GM18507 (cell line): ENCODE data around the gene MED22.
"Not testable (repeated sequence)": the region's sequence is repeated elsewhere in the genome, so short reads cannot be mapped to it uniquely, and the experiment has no call there.

Source experiments
- DNase-seq: peaks from one replicate; pipeline ENCODE4 v3.0.0; 2011; ENCODE audit warnings: low read depth; ENCODE audit not compliant: insufficient read length; ENCODE audit errors: extremely low spot score
- FAIRE-seq: peaks from 2 replicates; lab custom pipeline; 2011; peaks lifted over from hg19 to GRCh38; lab: Jason Lieb, UNC

The MED22 gene

DNA sequence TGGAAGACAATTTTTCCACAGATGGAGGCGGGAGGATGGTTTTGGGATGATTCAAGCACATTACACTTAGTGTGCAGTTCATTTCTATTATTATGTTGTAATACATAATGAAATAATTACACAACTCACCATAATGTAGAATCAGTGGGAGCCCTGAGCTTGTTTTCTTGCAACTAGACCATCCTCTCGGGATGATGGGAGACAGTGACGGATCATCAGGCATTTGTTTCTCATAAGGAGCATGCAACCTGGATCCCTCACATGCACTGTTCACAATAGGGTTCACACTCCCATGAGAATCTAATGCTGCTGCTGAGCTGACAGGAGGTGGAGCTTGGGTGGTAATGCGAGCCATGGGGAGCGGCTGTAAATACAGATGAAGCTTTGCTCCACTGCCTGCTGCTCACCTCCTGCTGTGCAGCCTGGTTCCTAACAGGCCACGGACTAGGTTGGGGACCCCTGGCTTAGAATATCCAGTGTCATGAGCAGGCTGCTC, 29.8 kb upstream of the MED22 start:
- DNase-seq: no peak
- no peak for FAIRE-seq

DNA sequence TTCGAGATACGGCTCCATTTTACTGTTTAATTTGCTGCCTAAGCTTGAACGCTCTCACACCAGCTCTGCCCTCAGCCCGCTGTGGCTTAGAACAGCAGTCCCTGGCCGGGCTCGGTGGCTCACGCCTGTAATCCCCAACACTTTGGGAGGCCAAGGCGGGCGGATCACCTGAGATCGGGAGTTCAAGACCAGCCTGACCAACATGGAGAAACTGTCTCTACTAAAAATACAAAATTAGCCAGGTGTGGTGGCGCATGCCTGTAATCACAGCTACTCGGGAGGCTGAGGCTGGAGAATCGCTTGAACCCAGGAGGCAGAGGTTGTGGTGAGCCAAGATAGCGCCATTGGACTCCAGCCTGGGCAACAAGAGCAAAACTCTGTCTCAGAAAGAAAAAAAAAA, 29.3 kb upstream of the MED22 start:
- not testable (repeated sequence) for FAIRE-seq, DNase-seq

DNA sequence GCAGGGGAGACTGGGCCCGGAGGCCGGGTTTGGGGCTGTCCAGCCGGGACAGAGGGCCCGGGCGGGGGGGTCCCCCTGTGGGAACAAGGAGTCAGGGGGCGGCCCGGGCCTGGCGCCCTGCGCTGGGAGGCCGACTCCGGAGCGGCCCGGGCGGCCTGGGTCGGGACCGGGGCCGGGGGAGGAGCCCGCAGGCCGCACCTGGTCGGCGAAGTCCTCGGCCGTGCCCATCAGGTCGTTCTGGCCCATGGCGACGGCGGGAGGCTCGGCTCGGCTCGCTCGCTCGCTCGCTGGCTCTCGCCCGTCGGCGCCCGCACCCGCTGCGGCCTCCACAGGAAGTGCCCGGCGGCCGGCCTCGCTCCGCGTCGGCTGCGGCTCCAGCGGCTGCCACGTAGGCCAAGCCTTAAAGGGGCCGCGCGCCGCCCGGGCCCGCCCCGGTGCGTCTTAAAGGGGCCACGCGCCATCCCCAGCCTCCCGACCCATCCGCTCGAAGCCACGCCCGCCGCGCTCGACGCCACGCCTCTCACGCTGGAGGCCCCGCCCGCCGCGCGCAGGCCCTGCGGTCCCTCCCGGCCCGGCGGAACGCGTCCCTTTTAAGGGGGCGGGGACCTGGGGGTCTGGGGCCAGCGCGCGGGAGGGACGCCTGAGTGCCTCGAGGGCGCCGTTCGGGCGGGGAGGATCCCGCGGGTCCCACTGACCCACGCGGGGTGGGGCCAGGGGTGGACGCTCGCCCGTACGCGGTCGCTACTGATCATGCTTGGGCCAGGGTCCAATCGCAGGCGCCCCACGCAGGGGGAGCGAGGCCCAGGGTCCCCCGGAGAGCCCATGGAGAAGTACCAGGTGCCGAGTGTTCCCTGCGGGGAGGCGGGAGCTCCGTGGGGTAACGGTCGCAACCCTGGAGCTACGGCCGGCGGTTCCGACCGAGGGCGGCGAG, 28.1 kb upstream of the MED22 start, which contains the start of the genes STKLD1 and SURF4:
Gene STKLD1 (plus strand): TSS at position 643 of the 931 bp plus-strand sequence. CDS start 108 bp downstream, at position 751.
Gene SURF4 (minus strand): TSS at position 337 of the 931 bp plus-strand sequence. CDS start 91 bp downstream, at position 246.
- peak; percentile 86 for FAIRE-seq

DNA sequence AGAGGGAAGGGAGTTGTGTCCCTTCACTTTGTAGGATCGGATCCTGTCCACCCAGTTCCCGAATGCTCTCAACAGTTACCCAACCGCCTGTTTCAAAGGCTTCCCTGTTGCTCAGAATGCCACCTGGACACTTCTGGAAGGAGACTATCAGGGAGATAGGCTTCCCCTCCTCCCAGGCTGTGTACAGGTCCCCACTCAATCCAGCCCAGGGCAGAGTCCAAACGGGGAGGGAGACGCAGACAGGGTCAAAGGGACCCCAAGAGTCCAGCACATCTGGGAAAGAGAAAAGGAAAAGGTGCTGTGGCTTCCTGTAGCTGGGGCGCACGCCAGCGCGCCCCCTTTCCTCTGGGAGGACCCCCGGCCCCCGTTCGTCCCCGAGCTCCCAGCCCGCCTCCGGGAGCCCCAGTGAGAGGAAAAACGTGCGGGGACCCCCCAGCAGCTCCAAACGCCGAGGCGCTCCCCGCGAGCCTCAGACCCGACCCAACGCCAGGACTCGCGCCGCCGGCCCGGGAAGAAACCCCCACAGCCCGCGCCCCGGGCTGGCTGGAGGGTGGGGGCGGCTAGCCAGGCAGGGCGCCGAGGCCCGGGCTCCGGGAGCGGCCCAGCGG, 27.3 kb upstream of the MED22 start:
- no peak for FAIRE-seq
- DNase-seq: no peak

More for the DNA sequence above, 28.1 kb upstream of the MED22 start, which contains the start of the genes STKLD1 and SURF4:
- DNase-seq: peak; percentile 100

DNA sequence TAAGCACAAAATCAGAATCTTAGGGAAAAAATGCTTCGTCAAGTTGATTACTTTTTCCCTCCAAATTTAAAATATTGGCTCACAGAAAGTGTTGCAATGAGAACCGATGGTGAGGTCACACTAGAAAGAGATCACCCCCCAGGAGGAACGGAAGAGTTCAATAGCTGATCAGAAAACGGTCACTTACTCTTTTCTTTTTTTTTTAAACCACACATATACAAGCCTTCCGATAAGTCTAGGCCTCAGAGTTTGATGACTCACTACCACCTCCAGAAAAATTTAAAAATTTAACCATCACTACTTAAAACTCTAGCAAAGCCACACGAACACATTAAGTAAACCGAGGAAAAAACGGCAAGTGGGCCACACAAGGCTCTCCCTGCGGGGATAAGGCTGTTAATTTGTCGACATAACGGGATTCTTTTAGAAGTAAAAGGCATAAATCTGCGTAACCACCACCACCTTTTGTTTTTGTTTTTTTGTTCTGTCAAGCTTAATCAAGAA, 26.7 kb upstream of the MED22 start:
- DNase-seq (no peak), FAIRE-seq (no peak)

DNA sequence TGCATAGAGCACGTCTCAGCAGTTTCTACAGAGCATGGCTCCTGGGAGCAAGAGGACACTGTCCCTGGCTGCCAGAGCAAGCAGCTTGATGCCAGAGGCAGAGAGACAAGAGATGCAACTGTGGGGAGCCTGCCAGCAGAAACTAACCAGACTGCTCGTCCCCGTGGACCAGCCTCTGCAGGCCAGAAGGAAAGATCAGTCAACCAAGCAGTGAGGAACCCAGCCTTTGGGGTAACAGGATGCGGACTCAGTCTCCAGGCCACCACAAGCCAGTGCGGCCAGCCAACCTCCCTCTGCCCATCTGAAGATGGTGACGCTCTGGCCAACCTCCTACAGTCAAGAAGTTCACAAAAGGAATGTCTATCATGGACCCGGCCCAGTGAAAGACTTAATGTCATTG, 24.2 kb upstream of the MED22 start:
- no peak for FAIRE-seq
- DNase-seq: no peak

DNA sequence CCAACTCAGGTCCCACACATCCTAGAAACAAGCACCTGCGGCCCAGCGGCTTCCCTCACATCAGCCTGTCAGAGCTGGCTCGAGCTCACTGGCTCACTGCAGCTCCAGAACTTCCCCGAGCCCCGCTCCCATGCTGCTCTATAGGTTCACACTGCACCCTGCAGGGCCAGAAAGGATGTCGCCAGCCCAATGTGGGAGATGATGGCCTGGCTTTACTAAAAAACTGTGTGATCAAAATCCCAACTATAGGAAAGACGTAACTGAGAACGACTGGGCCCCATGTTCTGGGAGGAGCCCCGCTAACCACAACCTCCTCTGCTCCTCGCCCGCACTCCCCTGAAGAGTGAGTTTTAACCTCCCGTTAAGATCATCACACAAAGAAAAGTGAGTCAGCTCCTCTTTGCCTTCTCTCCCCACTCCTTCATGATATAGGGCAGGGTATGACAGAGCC, 23.4 kb upstream of the MED22 start:
- FAIRE-seq (no peak), DNase-seq (no peak)

DNA sequence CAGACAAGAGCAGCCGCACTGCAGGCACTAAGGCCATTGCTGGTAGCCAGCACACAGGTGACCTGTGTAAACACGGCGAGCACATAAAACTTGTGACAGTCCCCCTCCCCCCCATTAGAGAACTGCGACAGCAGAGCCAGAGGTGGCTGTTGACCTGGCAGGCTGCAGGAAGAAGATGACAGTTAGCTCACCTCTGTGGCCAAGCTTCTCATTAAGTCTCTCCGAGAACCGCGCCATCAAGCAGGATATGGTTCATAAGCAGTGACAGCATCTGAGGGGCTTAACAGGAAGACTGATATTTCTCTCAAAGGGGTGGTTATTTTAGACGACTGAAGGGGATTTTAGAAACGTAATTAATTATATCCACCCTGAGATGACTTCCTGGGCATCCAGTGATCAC, 22.8 kb upstream of the MED22 start:
- DNase-seq (no peak), FAIRE-seq (no peak)

DNA sequence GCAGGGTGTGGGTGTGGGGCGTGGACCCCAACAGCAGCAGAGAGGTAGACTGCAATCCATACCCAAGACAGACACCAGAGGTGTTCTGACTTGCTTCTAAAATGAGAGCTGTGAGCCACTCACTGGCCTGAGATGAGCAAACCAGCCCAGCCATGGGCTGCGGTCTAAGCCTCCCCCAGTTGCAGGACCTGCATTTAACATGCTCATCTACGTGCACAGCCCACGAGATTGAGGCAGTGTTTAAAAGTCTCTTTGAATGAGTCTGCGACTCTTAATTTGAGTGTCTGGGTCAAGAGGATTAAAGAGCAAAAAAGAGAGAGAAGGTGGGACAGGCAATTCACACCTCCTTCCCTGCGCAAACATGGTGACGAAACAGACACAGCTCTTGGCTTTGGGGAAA, 22.0 kb upstream of the MED22 start:
- DNase-seq (no peak), FAIRE-seq (no peak)

DNA sequence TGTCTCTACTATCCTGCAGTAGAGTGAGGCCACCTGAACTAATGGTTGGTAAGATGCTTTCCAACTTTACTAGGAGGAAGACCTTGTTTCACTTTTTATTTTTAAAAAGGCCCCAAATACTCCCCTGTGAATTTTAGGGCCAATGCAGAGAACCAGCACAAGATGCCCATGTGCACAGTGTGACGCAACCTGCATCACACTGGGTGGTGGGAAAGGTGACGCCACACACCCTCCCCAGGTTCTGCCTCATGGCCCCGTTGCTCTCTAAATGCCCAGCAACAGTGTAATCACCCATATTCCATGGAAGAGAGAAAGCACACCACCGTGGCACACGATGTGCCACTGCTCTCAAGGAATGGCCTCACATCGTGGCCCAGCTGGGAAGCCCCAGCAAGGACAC, 21.5 kb upstream of the MED22 start:
- DNase-seq: no peak
- no peak for FAIRE-seq

DNA sequence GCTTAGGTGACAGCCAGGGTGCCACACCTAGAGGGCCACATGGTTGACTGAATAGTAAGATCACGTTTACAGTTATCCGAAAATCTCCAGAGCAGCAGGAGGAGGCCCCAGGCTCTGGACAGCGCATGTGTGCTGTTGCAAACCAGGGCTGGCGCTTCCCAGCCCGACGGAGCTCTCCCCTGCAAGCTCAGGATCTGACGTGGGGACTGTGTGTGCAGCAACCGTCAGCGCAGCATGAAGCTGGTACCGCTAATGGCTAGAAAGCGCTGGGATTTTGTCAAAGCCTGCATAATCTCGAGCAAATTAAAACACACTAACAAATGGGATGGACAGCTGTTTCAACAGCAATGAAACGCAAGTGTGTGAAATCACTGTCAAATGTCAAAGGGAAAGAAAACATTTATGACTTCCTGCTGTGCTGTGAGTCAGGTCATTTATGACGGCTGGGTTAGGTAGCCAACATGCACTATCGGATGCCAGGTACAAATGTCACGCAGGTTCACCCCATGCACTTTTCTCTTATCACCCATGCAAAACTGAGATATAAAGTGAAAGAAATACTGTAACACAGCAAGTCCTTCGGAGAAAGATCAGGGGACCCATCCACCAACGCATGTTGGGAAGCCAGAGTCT, 20.4 kb upstream of the MED22 start:
- FAIRE-seq: no peak
- DNase-seq: no peak

DNA sequence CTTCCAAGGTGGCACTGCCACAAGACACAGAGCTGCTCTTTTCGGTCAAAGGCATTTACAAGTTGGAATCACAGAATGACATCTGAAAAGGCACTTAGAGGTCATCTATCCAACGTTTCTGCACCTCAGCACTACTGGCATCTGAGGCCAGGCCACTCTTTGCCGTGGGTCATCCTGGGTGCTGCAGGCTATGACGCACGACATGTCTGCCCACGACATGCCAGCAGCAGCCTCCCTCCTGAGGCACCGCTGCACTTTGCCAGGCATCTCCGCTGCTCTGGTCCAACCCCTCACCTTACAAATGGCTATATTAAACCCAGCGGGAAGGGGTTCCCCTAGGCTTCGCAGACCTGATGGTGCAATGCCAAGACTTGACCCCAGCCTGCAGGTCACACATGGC, 19.8 kb upstream of the MED22 start:
- FAIRE-seq: no peak
- DNase-seq: no peak

DNA sequence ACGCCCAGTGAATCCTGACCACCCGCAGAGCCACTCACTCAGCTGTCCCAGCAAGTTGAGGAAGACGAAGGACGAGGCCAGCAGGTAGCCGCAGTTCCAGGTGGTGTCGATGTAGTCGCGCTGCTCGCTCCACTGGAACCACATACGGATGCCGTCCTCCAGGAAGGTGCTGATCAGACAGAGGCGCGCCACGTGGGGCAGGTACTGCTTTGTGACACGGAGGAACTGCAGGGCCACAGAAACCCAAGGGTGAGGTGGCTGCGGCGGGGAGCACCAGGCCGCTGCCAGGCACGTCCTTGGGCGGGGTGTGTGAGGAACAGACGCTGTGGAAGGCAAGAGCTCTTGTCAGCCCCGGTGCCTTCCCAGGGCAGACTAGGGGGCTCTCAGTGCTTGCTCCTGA, 19.3 kb upstream of the MED22 start:
- no peak for DNase-seq
- no peak for FAIRE-seq

DNA sequence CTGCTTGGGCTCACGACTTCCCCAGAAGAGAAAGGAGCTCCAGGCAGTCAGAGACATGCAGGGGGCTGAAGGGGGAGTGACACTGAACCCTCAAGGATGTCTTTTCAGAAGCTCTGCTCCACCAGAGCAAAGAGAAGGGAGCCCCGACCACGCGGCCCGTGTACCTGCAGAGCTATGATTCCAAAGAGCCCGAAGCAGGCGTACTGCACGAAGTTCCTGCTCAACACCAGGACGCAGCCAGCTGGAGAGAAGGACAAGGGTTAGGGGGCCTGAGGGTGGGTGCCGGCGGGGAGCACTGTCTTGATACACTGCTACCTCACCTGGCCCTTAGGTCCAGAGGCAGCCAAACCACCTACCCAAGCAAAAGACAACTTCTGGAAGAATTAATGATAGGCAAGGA, 18.5 kb upstream of the MED22 start:
- no peak for FAIRE-seq
- DNase-seq: no peak

DNA sequence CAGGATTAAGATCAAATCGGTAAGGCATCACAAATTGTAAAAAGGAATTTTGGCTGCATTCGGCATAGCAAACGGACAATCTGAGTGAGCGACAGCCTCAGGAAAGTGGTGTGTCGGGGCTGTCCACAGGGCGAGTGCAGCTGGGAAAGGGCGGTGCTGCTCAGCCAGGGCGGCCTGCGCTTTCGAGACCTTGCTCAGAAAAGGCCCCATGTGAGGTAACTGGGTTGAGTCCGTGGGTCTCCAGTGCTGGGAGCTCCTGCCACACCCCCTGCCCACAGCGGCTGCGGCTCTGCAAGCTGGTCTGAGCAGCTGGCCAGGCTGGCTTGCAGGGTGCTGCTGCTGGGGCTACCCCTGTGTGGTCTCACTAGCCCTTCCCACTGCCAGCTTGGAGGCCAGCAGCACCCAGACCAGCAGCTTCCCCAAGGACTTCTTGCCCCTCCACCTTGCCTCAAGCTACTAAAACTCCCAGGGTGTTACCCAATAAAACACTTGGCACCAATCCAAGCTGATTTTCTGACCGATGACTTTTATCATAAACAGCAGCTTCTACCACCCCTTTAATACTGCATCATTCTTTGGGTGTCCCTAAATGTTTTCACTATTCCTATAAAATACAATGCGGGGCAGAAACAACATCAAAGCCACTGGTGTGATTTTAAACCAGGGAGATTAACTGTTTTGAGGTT, 14.6 kb upstream of the MED22 start:
- DNase-seq (no peak), FAIRE-seq (no peak)

DNA sequence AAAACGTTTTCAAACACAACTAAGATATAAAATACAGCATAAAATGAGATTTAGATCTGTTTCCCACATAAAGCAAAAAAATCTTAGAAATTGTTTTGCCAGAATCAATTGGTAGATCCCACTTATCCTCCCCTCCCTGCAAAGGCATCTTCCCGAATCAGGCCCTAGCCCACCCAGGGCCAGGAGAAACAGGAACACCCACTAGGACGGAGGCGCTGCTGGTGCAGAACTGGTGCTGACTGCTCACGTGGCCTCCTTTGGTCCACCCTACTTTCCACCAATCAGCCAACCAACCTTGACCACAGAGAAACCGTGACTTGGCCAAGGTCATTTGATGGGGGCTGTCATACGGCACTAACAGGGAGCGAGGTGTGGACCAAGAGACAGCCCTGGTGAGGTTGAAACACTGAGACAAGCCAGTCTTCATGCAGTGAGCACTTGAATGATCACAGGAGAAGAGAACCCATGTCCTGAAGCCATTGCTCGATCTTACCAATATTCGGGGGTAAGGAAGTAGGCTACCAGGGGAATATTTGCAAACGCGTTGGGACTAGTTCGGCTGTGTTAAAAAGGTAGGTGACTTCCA, 13.7 kb upstream of the MED22 start:
- FAIRE-seq: no peak
- no peak for DNase-seq

DNA sequence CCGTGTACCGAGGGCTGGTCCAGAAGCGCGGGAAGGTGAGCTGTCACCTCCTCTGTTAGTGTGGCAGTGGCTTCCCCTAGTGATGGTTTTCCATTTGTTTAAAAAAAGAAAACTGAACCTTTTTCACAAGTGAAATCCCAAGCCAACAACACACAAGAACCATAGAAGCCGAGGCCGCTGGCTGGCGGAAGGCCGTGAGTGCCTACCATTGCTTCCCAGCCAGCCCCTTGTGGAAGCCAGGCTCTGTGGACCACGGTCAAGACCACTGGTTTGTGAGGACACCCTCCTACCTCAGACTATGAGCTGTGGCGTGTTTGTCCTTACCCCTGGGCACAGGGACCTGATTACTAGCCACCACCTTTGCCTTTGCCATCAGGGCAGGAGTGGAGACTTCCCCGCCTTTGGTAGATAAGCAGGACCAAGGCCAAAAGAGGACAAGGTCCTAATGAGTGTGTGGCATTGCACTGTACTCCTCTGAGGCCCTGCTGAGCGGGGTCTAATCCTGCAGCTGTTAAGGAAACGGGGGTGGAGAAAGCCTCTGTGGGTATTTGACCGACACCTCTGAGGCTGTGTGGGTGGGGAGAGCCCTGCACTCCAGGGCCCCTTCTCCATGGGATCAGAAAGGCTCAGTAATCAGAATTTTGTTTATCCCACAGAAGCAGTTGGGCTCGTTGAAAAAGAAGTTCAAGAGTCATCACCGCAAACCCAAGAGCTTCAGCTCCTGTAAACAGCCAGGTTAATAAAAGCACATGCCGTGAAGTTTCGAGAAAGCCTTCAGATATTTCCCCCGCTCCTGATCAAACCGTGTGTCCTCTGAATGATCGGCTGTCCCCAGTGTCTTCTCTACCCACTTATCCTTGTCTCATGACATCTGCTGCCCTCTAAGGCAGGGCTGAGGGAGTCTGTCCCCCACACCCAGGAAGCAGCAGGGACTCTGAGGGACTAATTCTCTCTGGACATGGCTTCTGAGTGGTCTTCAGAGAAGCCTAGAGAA, 12.8 kb upstream of the MED22 start:
- DNase-seq (no peak), FAIRE-seq (no peak)
